ENCODE results near the gene RETREG2.

- no peak for TF ChIP-seq POLR2A (IDR thresholded peaks at IDR 0.05)
- TF ChIP-seq, protein P1, sequence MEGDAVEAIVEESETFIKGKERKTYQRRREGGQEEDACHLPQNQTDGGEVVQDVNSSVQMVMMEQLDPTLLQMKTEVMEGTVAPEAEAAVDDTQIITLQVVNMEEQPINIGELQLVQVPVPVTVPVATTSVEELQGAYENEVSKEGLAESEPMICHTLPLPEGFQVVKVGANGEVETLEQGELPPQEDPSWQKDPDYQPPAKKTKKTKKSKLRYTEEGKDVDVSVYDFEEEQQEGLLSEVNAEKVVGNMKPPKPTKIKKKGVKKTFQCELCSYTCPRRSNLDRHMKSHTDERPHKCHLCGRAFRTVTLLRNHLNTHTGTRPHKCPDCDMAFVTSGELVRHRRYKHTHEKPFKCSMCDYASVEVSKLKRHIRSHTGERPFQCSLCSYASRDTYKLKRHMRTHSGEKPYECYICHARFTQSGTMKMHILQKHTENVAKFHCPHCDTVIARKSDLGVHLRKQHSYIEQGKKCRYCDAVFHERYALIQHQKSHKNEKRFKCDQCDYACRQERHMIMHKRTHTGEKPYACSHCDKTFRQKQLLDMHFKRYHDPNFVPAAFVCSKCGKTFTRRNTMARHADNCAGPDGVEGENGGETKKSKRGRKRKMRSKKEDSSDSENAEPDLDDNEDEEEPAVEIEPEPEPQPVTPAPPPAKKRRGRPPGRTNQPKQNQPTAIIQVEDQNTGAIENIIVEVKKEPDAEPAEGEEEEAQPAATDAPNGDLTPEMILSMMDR (IDR thresholded peaks at IDR 0.05), result no peak
Observed at GRCh38 chr2:219214141-219214540, 36.1 kb downstream of the RETREG2 start.

All from transverse colon (tissue), 3 donors.